Fibroblast of pulmonary artery (primary cell): ENCODE results near the gene VPREB3.

ENCODE experiments used
- DNase-seq: peaks from one replicate; pipeline ENCODE4 v3.0.0-alpha.2; 2010; ENCODE audit warnings: low read depth
- H3K4me3 ChIP-seq: replicated peaks from 2 replicates; pipeline ENCODE4 v1.5.1; 2011; ENCODE audit warnings: low read depth, mild to moderate bottlenecking, control low read depth, low read length, moderate library complexity
- TF ChIP-seq, protein P1 (sequence below): IDR thresholded peaks from 2 replicates; pipeline ENCODE4 v1.5.1; 2011; ENCODE audit warnings: mild to moderate bottlenecking, control low read depth, low read length, inconsistent platforms; ENCODE audit errors: missing control alignments

Gene VPREB3

GRCh38 chr22:23754220-23754919, at the start of gene VPREB3:
TSS of gene VPREB3 (minus strand) at chr22:23754425. CDS start at chr22:23754363, 62 bp downstream.
- no peak within 1 kb of the TSS for H3K4me3 ChIP-seq
- TF ChIP-seq, protein P1, sequence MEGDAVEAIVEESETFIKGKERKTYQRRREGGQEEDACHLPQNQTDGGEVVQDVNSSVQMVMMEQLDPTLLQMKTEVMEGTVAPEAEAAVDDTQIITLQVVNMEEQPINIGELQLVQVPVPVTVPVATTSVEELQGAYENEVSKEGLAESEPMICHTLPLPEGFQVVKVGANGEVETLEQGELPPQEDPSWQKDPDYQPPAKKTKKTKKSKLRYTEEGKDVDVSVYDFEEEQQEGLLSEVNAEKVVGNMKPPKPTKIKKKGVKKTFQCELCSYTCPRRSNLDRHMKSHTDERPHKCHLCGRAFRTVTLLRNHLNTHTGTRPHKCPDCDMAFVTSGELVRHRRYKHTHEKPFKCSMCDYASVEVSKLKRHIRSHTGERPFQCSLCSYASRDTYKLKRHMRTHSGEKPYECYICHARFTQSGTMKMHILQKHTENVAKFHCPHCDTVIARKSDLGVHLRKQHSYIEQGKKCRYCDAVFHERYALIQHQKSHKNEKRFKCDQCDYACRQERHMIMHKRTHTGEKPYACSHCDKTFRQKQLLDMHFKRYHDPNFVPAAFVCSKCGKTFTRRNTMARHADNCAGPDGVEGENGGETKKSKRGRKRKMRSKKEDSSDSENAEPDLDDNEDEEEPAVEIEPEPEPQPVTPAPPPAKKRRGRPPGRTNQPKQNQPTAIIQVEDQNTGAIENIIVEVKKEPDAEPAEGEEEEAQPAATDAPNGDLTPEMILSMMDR = no peak
- DNase-seq = no peak

DNA sequence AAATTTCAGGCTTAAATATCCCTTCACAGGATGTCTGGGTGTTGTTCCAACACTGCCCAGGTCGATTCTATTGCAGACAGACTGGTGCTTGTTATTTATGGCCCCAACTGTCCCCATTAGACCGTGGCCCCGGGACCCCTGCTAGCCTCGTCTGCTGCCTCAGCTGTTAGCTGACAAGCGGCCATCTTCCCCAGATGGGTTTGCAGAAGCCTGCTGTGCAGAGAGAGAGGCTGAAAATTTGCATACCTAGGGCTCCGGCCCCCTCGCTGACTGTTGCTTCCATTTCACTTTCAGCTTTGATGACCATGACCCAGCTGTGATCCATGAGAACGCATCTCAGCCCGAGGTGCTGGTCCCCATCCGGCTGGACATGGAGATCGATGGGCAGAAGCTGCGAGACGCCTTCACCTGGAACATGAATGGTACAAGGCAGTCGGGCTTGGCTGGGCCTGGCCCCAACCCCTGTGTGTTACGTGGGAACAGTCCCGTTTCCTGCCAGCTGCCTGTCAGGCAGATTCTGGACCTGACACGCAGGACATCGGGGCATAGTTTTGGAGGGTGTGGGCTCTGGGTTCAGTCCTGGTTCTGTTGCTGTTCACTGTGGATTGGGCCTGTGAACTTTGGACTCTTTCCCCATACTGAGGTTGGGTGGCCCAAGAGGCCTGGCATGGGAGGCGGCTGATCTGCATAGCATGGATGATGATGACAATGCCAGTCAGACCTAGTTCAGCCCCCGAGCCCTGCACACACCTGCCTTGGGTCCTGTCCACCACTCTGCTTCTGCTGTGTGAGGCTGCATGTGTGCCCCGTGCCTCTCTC, 49.0 kb upstream of the VPREB3 start:
- H3K4me3 ChIP-seq = no peak overlapping the region
- DNase-seq = no peak
- TF ChIP-seq, protein P1 = no peak

DNA sequence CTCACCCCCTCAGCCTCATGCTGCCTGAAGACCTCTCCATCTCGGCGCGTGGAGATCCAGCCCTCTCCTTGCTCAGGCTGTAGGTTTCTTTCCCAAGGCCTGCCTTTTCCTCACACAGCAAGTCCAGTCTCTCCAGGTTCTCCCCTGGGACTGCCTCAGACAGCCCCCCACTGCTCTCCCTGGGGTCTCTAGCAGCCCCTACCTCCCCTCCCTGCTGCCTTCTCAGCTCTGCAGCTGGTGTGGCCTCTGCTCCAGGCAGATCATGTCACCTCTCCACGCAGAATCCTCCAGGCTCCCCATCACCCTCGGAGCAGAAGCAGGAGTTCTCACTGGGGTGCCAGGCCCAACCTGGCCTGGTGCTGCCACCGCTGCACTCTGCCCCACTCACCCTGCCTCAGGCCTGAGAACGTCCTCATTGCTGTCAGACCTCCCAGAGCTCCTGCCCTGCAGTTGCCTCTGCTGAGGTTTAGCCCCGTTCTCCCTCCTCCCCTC, 47.7 kb upstream of the VPREB3 start:
- TF ChIP-seq, protein P1 = no peak
- DNase-seq = no peak
- no peak overlapping the region for H3K4me3 ChIP-seq

DNA sequence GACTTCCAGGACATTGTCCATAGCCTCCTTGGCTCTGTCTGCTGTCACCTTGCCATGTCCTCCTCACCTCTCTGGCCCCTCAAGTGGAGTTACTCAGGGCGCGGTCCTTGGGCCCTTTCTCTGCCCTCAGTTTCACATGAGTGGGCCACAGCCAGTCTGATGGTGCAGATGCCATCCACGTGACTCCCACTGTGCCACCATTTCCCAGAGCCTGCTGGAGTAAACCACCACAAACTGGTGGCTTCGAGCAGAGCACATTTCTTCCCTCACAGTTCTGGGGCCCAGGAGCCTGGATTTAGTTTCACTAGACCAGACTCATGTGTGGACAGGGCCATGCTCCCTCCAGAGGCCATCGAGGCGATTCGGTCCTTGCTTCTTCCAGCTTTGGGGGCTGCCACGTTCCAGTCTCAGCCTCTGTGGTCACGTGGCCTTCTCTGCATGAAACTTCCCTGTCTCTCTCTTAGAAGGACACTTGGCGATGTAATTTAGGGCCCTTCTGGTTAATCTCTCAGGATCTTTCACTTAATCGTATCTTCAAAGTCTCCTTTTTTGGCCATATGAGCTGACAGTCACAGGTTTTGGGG, 47.1 kb upstream of the VPREB3 start:
- no peak overlapping the region for H3K4me3 ChIP-seq
- no peak for DNase-seq
- TF ChIP-seq, protein P1 = no peak

DNA sequence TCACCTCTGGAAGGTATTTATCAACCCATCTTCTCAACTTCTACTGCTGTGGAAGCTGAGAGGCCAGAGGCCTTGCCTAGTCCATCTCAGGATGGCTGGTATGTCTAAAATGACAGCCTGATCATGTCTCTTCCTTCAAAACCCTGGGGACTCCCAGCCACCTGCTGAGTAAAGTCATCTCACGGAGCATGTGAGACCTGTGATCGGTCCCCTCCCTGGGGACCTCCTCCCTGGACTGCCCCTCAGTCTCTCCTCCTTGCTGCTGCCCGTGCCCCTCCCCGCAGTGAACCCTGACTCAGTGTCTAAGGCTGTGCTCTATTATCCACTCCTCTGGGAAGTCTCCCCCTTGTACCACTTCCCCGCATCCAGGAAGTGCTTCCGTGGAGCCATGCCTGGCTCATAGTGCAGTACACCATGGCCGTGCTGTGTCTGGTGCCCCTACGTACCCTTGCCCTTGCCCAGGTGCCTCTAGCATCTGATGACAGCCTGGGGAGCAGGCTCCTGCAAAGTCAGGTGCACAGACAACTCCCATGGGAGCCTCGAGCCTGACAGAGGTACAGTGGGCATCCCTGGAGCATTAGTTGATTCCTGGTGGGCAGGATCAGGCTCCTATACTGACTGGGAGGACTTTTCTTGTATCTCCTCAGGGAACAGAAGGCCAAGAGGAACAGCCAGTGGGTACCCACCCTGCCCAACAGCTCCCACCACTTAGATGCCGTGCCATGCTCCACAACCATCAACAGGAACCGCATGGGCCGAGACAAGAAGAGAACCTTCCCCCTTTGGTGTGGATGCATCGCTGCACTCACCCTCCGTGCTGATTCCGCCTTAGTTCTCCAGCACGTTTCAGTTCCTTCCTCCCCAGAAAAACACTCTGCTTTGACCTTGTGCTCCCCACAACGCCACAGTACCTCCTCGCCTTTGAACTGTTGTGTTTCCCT, 46.3 kb upstream of the VPREB3 start:
- DNase-seq = no peak
- TF ChIP-seq, protein P1 = no peak
- no peak overlapping the region for H3K4me3 ChIP-seq

- TF ChIP-seq, protein P1 = no peak
- no peak for DNase-seq
- H3K4me3 ChIP-seq = no peak overlapping the region
Measured at GRCh38 chr22:23796461-23796860, 42.2 kb upstream of the VPREB3 start.
